GM18502 (cell line): ENCODE measurements around the gene BAX.

ENCODE experiments used
- ATAC-seq: cut with Tn5 transposase; IDR thresholded peaks from one replicate; pipeline ENCODE4 v1.9.1; 2021; ENCODE audit warnings: mild to moderate bottlenecking; ENCODE audit not compliant: unreplicated experiment, poor library complexity

BAX gene

DNA sequence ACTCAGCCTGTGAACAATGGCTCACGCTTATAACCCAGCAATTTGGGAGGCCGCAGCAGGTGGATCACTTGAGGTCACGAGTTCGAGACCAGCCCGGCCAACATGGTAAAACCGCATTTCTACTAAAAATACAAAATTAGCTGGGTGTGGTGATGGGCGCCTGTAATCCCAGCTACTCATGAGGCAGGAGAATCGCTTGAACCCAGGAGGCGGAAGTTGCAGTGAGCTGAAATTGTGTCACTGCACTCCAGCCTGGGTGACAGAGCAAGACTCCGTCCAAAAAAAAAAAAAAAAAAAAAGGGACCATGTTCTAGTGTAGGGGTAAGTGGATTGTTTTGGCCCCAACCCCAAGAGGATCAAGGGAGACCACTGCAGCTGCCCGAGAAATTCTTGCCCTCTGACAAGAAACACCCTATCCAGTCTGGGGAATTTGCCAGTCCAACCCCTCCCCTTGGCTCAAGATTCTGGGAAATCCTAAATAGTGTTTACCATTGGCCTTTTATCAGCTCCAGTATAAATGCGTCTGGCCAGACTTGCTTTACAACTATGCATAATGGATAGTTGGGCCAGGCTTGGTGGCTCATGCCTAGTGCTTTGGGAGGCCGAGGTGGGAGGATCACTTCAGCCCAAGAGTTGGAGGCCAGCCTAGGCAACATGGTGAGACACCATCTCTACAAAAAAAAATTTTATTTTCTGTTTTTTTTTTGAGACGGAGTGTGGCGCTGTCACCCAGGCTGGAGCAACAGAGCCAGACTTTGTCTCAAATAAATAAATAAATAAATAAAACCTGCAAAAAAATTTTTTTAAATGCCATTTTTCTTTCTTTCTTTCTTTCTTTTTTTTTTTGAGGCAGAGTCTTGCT is 26.3 kb upstream of the BAX start:
- no peak for ATAC-seq

DNA sequence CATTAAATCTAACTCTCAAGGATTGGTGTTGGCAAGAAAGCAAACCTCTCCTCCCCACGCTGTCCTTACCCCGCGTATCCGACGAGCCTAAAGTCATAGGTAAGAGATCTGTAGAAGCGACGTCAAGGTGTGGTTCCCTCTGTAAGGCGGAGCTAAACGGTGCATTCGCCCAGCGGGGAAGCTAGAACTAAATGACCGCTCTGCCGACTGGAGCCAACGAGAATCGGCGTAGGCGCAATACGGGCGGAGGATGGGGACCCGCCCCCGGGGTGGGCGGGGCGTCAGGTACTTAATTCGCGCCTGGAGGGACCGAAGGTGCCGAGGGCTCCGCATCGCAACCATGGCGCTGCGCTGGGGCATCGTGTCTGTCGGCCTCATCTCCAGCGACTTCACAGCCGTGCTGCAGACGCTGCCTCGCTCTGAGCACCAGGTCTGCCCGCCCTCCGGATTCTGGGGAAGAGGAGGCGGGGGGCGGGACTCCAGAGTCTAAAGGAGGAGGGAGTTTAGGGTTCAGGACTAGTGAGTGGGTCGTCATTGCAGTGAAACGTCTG is 21.2 kb upstream of the BAX start, which contains the start of gene DHDH:
Gene DHDH, plus strand, starts transcription at position 318 of the 551 bp plus-strand sequence. Its CDS starts 23 bp downstream, at position 341.
- peak; percentile 47 for ATAC-seq

DNA sequence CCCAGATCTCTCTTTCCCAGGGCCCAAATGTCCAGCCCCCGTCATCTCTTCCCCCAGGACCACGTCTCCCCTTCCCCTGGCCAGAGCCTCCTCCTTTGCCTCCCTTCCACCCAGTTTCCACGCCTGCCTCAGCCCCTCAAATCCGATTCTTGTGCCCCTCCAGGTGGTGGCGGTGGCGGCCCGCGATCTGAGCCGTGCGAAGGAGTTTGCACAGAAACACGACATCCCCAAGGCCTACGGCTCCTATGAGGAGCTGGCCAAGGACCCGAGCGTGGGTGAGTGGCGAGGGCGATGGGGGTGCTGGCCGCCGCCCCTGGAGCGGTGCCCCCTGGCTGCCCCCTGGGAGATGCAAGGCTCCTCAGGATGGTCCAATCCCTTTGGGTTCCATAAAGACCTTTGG is 19.8 kb upstream of the BAX start:
- ATAC-seq: no peak

DNA sequence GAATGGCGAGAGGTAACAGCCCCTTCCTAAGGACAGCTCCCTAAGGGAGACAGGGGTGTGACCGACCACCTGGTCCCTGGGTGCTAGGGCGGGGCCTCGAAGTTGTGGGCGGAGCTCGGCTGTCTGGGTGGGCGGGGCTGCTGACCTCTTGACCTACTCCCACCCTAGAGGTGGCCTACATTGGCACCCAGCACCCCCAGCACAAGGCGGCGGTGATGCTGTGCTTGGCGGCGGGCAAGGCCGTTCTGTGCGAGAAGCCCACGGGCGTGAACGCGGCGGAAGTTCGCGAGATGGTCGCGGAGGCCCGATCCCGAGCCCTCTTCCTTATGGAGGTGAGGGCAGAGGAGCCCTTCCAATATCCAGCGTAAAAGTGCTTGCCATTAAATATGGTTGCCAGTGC is 18.8 kb upstream of the BAX start:
- ATAC-seq: no peak

DNA sequence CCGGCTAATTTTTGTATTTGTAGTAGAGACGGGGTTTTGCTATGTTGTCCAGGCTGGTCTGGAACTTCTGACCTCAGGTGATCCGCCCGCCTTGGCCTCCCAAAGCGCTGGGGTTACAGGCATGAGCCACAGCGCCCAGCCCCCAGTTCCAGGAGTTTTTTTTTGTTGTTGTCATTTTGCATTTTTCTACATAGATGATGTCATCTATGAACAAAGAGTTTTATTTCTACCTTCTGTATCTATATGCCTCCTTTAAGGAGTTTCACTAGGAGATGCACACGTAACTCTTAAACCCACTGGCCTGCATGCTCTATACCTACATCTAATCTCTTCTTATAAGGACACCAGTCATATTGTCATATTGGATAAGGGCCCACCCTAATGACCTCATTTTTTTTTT is 16.4 kb upstream of the BAX start:
- no peak for ATAC-seq

DNA sequence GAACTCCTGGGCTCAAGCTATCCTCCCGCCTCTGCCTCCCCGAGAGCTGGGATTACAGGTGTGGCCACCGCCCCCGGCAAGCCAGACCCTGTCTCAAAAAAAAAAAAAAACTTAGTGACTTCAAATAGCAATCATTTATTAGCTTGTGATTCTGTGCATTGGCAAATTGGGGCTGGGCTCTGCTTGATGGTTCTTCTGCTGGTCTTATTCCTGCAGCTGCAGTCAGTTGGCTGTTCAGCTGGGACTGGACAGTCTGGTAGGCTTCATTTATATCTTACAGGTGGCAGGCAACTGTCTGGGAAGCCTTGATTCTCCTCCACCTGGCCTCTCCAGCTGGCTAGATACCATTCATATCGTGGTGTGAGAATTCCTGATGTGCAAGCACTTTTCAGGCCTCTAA is 13.8 kb upstream of the BAX start:
- no peak for ATAC-seq

DNA sequence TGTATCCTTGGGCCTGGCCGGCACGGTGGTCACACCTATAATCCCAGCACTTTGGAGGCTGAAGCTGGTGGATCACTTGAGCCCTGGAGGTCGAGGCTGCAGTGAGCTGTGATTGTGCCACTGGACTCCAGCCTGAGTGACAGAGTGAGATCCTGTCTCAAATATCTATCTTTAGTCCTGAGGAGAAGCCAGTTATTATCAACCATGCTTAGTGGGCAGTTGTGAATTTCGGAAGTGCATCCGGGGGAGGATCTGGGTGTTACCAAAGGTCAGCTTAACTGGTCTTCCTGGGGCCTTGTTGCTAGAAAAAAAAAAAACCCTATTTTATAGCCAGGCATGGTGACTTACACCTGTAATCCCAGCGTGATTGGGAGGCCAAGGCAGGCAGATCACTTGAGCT is 11.6 kb upstream of the BAX start:
- no peak for ATAC-seq

DNA sequence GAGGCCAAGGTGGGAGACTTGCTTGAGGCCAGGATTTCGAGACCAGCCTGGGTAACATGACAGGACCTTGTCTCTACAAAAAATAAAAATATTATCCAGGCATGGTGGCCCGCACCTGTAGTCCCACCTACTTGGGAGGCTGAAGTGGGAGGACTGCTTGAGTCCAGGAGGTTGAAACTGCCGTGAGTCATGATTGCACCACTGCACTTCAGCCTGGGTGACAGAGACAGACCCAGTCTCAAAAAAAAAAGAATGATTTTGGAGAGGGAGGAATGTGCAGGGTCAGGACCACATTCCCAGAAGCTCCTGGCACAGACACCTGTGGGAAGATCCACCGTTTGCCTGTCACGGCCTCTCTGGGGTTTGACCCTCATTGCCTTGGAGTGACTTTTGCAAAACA is 9.3 kb upstream of the BAX start:
- no peak for ATAC-seq

DNA sequence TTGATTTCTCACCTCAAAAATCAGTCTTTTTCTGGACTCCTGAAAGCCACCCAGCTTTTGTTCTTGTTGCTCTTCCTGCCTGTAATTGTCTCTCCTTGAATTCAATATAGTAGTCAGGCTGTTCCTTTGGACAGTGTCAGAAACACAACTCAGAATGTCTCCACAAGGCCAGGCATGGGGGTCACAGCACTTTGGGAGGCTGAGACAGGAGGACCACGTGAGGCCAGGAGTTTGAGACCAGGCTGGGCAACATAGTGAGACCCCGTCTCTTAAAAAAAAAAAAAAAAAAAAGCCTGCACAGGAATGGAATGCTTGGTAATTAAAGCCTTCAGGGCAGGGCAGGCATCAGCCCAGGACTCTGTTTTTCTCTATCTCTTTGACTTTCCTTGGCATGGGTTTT is 8.9 kb upstream of the BAX start:
- no peak for ATAC-seq

DNA sequence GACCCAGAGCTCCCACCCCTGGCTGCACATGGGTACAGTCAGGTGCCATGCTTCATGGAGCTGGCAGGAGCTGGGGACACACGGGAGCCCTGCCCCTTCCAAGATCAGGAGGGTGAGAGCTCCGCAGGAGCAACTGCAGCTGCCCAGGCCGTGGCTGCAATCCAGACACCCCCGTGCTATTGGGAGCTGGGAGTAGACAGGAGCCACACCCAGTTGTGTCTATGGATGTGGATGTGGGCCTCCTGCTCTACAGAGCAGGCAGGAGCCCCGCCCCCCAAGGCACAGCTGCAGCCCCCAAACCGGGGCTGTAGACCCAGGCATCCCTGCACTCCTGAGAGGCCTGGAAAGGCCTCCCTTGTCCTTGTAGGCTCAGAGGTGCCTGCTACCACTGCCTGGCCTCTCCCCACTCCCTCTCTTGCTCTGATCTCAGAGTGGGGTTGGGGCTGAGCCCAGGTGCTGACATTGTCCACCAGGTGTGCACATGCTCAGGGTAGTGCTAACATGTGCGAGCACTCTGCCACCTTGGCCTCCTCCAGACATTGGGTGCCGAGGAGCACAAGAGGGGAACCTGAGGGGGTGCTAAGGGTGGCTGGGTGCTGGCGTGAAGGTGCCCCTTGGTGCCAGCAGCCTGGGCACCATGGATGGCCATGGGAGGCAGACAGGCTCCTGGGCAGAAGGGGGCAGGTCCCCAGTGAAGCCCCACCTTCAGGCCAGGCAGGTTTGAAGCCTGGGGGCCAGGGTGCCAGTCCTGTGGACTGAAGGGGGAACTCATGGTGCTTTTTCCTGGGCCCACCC is 8.0 kb upstream of the BAX start:
- no peak for ATAC-seq

DNA sequence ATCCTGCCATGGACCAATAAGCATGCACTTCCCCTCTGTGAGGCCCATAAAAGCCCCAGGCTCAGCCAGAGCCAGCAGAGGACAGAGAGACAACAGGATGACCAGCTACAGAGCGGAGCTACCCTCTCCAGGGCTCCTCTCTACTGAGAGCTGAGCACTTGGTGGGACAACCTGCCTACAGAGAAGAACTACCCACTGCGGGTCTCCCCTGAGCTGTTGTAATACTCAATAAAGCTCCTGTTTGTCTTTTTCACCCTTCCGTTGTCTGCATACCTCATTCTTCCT is 7.5 kb upstream of the BAX start:
- ATAC-seq: no peak

DNA sequence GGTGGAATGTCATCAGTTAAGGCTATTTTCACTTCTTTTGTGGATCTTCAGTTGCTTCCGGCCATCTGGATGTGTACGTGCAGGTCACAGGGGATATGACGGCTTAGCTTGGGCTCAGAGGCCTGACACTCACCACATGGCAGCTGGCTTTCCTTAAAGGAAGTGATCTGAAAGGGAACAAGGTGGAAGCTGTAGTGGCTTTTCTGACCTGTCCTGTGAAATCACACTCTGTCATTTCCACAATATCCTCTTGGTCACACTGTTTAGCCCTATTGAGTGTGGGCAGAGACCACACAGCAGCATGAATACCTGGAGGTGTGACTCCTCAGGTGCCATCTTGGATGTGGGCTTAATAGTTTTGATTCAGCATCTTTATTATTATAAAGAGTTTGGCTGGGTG is 4.5 kb upstream of the BAX start:
- no peak for ATAC-seq

DNA sequence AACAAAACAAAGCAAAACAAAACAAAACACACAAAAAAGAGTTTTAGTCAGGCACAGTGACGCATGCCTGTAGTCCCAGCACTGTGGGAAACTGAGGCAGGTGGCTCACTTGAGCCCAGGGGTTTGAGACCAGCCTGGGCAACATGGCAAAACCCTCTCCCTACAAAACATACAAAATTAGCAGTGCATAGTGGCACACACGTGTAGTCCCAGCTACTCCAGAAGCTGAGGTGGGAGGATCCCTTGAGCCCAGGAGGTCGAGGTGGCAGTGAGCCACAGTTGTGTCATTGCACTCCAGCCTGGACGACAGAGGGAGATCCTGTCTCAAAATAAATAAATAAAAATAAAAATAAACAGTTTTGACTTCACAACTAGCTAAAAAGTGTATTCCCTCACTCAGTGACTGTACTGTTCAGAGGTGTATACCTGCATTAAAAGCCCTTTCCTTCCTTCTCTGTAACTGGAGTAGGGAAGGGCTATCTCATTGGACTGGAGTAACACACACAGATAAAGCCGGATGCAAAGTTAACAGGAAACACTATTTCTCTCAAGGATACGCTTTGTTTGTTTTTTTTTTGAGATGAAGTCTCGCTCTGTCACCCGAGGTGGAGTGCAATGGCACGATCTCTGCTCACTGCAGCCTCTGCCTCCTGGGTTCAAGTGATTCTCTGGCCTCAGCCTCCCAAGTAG is 3.7 kb upstream of the BAX start:
- no peak for ATAC-seq

DNA sequence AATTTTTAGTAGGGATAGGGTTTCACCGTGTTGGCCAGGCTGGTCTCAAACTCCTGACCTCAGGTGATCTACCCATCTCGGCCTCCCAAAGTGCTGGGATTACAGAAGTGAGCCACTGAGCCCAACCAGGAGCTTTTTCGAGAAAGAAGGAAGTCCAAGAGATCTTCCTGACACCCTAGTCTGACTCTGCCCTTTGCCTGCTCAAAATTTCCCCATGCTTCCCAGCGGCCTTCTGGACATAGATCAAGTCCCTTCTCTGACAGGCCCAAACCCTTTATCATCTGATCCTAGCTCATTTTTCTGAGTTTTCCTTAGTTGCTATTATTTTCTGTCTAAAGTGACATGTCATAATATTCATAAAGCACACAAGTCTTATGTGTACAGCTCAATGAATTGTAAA is 1.5 kb upstream of the BAX start:
- ATAC-seq: no peak

DNA sequence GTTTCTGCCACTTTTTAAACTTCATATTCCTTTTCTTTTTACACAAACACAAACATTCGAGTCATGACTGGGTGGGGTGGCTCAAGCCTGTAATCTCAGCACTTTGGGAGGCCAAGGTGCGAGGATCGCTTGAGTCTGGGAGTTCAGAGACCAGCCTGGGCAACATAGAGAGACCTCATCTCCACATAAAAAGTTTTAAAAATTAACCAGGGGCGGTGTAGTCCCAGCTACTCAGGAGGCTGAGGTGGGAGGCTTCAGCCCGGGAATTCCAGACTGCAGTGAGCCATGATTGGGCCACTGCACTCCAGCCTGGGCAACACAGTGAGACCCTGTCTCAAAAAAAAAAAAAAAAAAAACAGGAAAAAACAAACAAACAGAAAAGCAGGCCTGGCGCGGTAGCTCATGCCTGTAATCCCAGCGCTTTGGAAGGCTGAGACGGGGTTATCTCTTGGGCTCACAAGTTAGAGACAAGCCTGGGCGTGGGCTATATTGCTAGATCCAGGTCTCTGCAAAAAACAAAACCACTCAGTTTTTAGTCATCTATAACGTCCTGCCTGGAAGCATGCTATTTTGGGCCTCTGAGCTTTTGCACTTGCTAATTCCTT is 583 bp upstream of the BAX start:
- ATAC-seq: no peak

DNA sequence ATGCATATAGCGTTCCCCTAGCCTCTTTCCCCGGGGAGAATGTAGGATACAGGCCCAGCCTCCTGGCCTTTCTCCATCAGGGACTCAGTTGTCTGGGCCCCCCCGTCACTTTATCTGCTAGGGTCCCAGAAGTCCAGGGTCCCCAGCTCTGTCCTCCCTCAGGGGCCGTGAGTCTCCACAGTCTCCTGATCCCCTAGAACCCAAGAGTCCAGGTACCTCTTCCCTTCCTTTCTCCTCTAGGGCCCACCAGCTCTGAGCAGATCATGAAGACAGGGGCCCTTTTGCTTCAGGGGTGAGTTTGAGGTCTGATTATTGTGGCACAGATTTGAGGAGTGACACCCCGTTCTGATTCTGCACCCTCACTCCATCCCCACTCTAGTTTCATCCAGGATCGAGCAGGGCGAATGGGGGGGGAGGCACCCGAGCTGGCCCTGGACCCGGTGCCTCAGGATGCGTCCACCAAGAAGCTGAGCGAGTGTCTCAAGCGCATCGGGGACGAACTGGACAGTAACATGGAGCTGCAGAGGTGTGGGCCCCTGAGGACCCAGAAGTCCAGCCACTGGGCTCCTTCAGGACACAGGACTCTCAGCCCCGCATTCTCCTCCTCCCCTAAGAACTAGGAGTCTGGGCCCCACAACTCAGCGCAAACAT is 758 bp downstream of the BAX start:
- ATAC-seq: peak; percentile 8

DNA sequence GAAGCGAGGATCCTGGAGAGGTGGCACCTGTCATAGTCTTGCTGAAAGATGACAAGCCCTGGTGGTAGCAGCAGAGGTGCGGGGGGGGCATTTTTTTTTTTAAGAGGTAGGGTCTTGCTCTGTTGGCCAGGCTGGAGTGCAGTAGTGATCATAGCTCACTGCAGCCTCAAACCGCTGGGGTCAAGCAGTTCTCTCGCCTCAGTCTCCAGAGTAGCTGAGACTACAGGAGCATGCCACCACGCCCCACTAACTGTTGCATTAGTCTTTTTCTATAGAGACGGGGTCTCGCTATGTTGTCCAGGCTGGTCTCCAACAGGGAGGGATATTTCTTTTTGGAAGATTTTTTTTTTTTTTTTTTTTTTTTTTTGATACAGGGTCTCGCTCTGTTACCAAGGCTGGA is 3.3 kb downstream of the BAX start:
- no peak for ATAC-seq

DNA sequence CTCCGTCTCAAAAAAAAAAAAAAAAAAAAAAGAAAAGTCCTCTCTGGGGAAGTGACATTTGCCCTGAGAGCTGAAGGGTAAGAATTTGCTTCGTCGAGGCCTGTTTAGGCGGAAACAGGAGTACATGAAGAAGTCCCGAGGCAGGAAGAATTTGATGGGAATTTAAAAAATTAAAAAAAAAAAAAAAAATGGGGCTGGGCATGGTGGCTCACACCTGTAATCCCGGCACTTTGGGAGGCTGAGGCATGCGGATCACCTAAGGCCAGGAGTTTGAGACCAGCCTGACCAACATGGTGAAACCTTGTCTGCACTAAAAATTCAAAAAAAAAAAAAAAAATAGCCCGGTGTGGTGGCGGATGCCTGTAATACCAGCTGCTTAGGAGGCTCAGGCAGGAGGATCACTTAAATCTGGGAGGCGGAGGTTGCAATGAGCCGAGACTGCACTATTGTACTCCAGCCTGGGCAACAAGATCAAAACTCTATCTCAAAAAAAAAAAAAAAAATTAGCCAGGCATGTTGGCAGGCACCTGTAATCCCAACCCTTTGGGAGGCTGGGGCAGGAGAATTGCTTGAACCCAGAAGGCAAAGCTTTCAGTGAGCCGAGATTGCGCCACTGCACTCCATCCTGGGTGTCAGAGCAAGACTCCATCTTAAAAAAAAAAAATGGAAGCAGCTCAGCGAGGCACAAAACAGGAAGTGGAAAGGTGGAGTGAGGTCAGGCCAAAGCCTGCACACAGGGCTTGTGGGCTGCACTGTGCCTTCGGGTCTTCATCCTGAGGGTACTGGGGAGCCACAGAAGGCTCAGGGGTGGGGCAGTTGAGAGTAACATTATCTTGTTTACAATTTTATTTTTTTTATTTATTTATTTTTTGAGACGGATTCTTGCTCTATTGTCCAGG is 4.9 kb downstream of the BAX start:
- ATAC-seq: no peak

DNA sequence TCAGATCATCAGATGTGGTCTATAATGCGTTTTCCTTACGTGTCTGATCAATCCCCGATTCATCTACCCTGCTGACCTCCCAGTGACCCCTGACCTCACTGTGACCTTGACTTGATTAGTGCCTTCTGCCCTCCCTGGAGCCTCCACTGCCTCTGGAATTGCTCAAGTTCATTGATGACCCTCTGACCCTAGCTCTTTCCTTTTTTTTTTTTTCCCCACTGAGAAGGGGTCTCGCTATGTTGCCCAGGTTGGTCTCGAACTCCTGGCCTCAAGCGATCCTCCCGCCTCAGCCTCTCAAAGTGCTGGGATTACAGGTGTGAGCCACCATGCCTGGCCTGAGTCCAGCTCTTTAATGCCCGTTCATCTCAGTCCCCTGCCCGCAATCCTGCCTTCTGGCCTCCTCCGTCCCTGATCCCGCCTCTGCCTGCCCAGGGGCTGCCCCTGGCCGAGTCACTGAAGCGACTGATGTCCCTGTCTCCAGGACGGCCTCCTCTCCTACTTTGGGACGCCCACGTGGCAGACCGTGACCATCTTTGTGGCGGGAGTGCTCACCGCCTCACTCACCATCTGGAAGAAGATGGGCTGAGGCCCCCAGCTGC is 6.5 kb downstream of the BAX start:
- ATAC-seq: no peak
